Measurements from ENCODE around the gene SGMS1. TPM values are rescaled to one million over a fixed set of nuclear protein-coding genes. Genes with fewer than 3 reads are reported as not detected.
"Not testable (repeated sequence)": the region's sequence is repeated elsewhere in the genome, so short reads cannot be mapped to it uniquely, and the experiment has no call there.

Gene SGMS1
- total RNA-seq, 1 donor from 2014 or later, result 9.2 TPM

DNA sequence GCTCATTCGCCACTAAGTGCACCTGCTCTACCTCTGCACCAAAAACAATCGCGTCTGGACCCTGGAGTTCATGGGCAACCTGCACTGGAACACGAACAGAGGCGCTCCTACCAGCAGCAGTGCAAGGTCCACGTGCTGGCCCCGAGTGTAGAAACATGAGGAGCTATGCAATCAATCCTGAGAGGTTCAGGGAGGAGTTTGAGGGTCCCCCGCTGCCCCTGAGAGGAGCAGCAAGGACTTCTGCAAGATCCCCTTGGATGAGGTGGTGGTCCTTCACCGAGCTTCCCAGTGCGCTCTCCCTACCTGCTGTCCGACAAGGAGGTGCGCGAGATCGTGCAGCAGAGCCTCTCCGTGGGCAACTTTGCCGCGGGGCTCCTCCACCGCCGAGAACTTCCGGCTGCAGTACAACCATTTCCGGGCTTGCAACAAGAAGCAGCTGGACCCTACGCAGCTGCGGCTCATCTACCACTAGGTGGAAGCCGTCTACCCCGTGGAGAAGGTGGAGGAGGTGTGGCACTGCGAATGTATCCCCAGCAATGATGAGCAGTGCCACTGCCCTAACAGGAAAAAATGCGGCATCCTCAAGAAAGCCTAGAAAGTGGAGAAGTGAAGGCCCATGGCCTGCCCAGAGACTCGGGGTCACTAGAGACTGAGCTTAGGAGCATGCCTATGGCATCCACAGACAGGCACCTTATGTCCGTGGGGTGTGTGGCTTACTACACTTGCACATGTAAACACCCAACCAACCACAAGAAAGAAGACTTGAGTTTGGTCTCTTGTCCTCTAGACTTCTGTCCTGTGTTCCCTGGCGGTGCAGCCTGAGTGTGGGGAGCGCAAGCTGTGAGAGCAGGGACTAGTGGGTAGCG, 36.3 kb upstream of the SGMS1 start:
- not testable (repeated sequence) for H3K9ac ChIP-seq; H3K4me3 ChIP-seq; H3F3A ChIP-seq (ENCODE audit: low read depth); H3K27me3 ChIP-seq; H3K9me3 Mint-ChIP-seq; H3K36me3 ChIP-seq; H3K27me3 Mint-ChIP-seq (ENCODE audit: insufficient read depth, low read depth); H3K4me1 ChIP-seq; H3K36me3 Mint-ChIP-seq; H4K20me1 ChIP-seq (ENCODE audit: low read depth); H3K9me3 ChIP-seq (ENCODE audit: low read depth); H3K4me3 Mint-ChIP-seq; H3K4me1 Mint-ChIP-seq; H3K4me2 ChIP-seq; H3K27ac ChIP-seq; H3K79me2 ChIP-seq (ENCODE audit: low read depth); H3K27ac Mint-ChIP-seq
- peak overlapping the region; percentile 89 for H2AFZ ChIP-seq (replicated peaks)
- peak; percentile 8 for DNase-seq (ENCODE audit: low spot score)

DNA sequence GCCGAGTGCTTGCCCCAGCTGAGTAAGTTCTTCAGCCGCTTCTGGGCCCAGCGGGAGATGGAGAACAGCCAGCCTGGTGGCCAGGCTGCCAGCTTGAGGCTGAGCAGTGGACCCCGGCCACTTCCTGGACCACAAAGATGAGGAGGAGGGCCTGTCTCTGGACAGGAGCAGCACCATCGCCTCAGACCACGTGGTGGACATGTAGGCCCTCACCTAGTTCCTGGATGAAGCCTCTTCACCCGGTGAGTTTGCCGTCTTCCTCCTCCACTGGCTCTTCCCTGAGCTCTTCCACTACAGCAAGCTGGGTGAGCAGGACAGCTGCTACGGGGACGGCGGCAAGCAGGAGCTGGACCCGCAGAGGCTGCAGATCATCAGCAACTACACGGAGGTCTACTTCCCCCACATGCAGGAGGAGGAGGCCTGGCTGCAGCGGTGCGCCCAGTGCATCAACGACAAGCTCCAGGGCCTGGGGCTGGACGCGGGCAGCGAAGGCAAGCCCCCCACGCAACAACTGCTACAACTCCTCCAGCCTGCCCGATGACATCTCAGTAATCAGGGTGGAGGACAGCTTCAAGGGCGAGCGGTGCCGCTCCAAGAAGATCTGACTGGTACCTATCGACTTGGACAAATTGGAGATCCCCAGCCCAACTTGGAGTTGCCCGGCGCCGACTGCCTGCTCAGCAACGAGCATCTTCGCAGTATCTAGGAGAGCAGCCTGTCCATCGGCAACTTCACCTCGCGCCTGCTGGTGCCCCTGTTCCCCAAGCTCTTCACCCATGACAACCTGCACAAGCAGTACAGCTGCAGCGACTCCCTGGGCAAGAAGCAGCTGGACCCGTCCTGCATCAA, 35.5 kb upstream of the SGMS1 start:
- not testable (repeated sequence) for H3K27ac ChIP-seq; H3K36me3 ChIP-seq; H3K4me2 ChIP-seq; H3K4me3 Mint-ChIP-seq; H3K4me1 ChIP-seq; H3K4me3 ChIP-seq; H3K27me3 Mint-ChIP-seq (ENCODE audit: insufficient read depth, low read depth); H3K27ac Mint-ChIP-seq; H3K79me2 ChIP-seq (ENCODE audit: low read depth); H3K9me3 Mint-ChIP-seq; H4K20me1 ChIP-seq (ENCODE audit: low read depth); H3K36me3 Mint-ChIP-seq; DNase-seq (ENCODE audit: low spot score); H3K27me3 ChIP-seq; H3K9me3 ChIP-seq (ENCODE audit: low read depth); H3K9ac ChIP-seq; H3F3A ChIP-seq (ENCODE audit: low read depth); H3K4me1 Mint-ChIP-seq
- H2AFZ ChIP-seq (replicated peaks), result peak overlapping the region; percentile 89

DNA sequence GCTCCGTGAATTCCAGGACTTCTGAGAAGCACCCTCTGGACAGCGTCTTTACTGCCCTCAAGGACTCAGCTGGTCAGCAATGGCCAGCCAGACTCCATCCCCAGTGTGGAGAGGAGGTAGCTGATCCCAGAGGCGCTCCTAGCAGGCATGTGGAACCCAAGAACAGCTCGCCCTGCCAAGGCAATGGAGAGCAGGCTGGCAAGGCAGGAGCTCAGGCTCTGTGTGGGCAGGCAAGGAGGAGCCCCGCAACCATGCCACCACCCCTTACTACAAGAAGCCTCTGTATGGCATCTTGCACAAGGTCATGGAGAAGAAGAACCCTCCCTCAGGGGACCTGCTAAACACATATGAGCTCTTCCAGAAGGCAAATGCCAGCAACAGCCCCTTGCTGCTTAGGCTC, 34.4 kb upstream of the SGMS1 start:
- no peaks in the 10 kb centered on the region for H3K36me3 ChIP-seq
- no peaks in the 10 kb centered on the region for H4K20me1 ChIP-seq (ENCODE audit: low read depth)
- H2AFZ ChIP-seq (replicated peaks), result no peak overlapping the region
- H3K36me3 Mint-ChIP-seq, result no peaks in the 10 kb centered on the region
- no peak overlapping the region for H3K4me3 Mint-ChIP-seq
- no peaks in the 10 kb centered on the region for H3K79me2 ChIP-seq (ENCODE audit: low read depth)
- peaks cover 2% of the 10 kb centered on the region for H3K27me3 Mint-ChIP-seq (ENCODE audit: insufficient read depth, low read depth)
- no peak for TF ChIP-seq EZH2 (IDR thresholded peaks at IDR 0.05)
- TF ChIP-seq, protein P1, sequence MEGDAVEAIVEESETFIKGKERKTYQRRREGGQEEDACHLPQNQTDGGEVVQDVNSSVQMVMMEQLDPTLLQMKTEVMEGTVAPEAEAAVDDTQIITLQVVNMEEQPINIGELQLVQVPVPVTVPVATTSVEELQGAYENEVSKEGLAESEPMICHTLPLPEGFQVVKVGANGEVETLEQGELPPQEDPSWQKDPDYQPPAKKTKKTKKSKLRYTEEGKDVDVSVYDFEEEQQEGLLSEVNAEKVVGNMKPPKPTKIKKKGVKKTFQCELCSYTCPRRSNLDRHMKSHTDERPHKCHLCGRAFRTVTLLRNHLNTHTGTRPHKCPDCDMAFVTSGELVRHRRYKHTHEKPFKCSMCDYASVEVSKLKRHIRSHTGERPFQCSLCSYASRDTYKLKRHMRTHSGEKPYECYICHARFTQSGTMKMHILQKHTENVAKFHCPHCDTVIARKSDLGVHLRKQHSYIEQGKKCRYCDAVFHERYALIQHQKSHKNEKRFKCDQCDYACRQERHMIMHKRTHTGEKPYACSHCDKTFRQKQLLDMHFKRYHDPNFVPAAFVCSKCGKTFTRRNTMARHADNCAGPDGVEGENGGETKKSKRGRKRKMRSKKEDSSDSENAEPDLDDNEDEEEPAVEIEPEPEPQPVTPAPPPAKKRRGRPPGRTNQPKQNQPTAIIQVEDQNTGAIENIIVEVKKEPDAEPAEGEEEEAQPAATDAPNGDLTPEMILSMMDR (IDR thresholded peaks at IDR 0.05), result no peak
- no peak for TF ChIP-seq EZH2phosphoT487 (IDR thresholded peaks at IDR 0.05)
- H3K4me2 ChIP-seq, result no peak overlapping the region
- H3K4me1 ChIP-seq, result no peaks in the 10 kb centered on the region
- no peak overlapping the region for H3K27ac Mint-ChIP-seq
- H3K27me3 ChIP-seq, result no peaks in the 10 kb centered on the region
- no peak overlapping the region for H3K9ac ChIP-seq
- no peaks in the 10 kb centered on the region for H3K9me3 ChIP-seq (ENCODE audit: low read depth)
- no peak overlapping the region for H3K27ac ChIP-seq
- H3F3A ChIP-seq (ENCODE audit: low read depth), result no peaks in the 10 kb centered on the region
- no peaks in the 10 kb centered on the region for H3K4me1 Mint-ChIP-seq
- DNase-seq (ENCODE audit: low spot score), result no peak
- no peaks in the 10 kb centered on the region for H3K9me3 Mint-ChIP-seq
- H3K4me3 ChIP-seq, result no peak overlapping the region

DNA sequence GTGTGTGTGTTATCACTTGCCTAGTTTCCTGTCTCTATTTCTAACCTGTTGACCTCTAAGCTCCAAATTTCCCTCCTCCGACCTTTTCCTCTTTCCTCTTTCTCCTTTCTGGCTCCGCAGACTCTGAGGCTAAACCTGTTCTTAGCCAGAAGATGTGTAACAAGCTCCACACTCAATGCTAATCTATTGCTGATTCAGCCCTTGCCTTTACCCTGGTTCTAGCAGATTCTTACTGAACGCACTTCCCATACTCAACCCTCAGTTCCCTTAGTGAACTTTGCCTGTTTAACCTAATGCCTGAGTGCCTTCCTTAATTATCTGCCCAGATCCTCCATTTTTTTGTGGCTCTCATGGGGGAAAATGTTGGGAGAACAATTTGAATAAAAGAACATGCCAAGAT, 30.0 kb upstream of the SGMS1 start:
- H3F3A ChIP-seq (ENCODE audit: low read depth), result no peaks in the 10 kb centered on the region
- H4K20me1 ChIP-seq (ENCODE audit: low read depth), result no peaks in the 10 kb centered on the region
- no peaks in the 10 kb centered on the region for H3K9me3 Mint-ChIP-seq
- H3K4me2 ChIP-seq, result no peak overlapping the region
- H3K36me3 ChIP-seq, result no peaks in the 10 kb centered on the region
- H3K4me1 Mint-ChIP-seq, result no peaks in the 10 kb centered on the region
- TF ChIP-seq EZH2phosphoT487 (IDR thresholded peaks at IDR 0.05), result no peak
- TF ChIP-seq EZH2 (IDR thresholded peaks at IDR 0.05), result no peak
- TF ChIP-seq, protein P1 (IDR thresholded peaks at IDR 0.05), result no peak
- H3K9ac ChIP-seq, result no peak overlapping the region
- no peaks in the 10 kb centered on the region for H3K9me3 ChIP-seq (ENCODE audit: low read depth)
- H3K36me3 Mint-ChIP-seq, result no peaks in the 10 kb centered on the region
- no peak overlapping the region for H3K27ac ChIP-seq
- no peak overlapping the region for H2AFZ ChIP-seq (replicated peaks)
- H3K27me3 Mint-ChIP-seq (ENCODE audit: insufficient read depth, low read depth), result peaks cover 2% of the 10 kb centered on the region
- DNase-seq (ENCODE audit: low spot score), result no peak
- H3K4me1 ChIP-seq, result no peaks in the 10 kb centered on the region
- no peak overlapping the region for H3K4me3 Mint-ChIP-seq
- H3K4me3 ChIP-seq, result no peak overlapping the region
- no peaks in the 10 kb centered on the region for H3K79me2 ChIP-seq (ENCODE audit: low read depth)
- no peak overlapping the region for H3K27ac Mint-ChIP-seq
- H3K27me3 ChIP-seq, result no peaks in the 10 kb centered on the region

Measured in neural progenitor cell (in vitro differentiated cells).